ENCODE measurements around the gene ZDBF2. TPM values are rescaled to one million over a fixed set of nuclear protein-coding genes. Genes with fewer than 3 reads are reported as not detected.

Gene ZDBF2
- polyA plus RNA-seq, 1 donor (not counting 4 experiments of a cell fraction or from before 2014, with no cell fraction given): 4.1 TPM

DNA sequence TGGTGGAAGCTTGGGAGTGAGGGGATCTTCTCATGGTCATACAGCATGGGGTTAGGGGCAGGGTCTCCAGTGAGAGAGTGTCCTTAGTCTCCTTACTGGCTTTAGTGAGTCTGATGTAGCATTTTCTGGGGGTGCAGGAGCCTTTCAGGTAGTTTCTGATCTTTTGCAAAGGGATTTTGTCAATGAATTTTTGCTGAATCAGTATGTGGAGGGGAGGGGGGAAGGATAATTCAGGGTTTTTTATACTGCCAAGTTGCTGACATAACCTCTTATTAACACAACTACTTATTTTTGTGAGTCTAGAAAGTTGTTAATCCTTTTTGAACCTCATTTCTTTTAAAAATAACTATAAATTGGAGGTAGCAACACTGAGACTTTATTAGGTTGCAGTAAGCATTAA lies 35.3 kb upstream of the ZDBF2 start:
- no peaks in the 10 kb centered on the region for H3K27me3 ChIP-seq (ENCODE audit: control insufficient read depth, extremely low read depth, insufficient read depth, low read length)
- no peak for DNase-seq (ENCODE audit: low read depth, low spot score)
- dilution Hi-C loops (cut with MboI; ENCODE audit: extremely low pct_ligation_motif_present, low sequenced_read_pairs): no loop called here
- no peak overlapping the region for H3K4me2 ChIP-seq (ENCODE audit: control insufficient read depth, extremely low read depth, insufficient read depth, low read depth, low read length)
- no peak overlapping the region for H2AFZ ChIP-seq (ENCODE audit: control insufficient read depth, low read length)
- H3K27ac ChIP-seq (ENCODE audit: control insufficient read depth, insufficient read depth, low read length): no peak overlapping the region
- no peaks in the 10 kb centered on the region for H3K36me3 ChIP-seq (ENCODE audit: control insufficient read depth in 2 of 2, extremely low read depth in 1 of 2, insufficient read depth in 2 of 2, low read length in 2 of 2)
- no peaks in the 10 kb centered on the region for H3K9me3 ChIP-seq (ENCODE audit: control insufficient read depth, low read depth, low read length)
- no peak overlapping the region for H3K9ac ChIP-seq (ENCODE audit: control insufficient read depth, extremely low read depth, insufficient read depth, low read length)
- no peaks in the 10 kb centered on the region for H4K20me1 ChIP-seq (ENCODE audit: control insufficient read depth, extremely low read depth, insufficient read depth, low read length)
- TF ChIP-seq EZH2 (IDR thresholded peaks at IDR 0.05; ENCODE audit: low read length): no peak
- no peak overlapping the region for H3K4me3 ChIP-seq (ENCODE audit: control insufficient read depth in 2 of 3, extremely low read depth in 1 of 3, insufficient read depth in 2 of 3, low read depth in 1 of 3, low read length in 3 of 3)
- H3K79me2 ChIP-seq (ENCODE audit: control insufficient read depth, insufficient read depth, low read length): no peaks in the 10 kb centered on the region
- H3K9me1 ChIP-seq (ENCODE audit: control insufficient read depth, extremely low read depth, insufficient read depth, low read length): no peaks in the 10 kb centered on the region
- FAIRE-seq: no peak
- no peaks in the 10 kb centered on the region for H3K4me1 ChIP-seq (ENCODE audit: control insufficient read depth, extremely low read depth, insufficient read depth, low read length)

DNA sequence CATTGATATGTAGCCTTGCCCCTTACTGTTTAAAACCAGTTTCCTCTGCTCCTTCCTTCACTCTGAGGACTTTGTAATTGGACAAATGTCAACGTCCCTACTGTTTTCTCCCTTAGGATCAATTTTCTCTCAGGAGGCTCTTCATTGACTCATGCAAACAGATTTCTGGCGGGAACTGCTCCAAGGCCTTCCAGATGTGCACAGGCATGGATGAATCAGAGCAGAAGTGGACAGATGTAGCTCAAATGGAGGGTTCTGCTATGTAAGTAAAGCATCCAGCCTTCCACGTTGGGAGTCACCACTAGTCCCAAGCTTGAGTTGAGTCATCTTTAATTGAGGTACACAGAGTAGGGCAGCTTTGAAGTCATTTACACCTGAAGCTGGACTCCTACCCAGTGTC lies 34.1 kb upstream of the ZDBF2 start:
- no peaks in the 10 kb centered on the region for H3K9me1 ChIP-seq (ENCODE audit: control insufficient read depth, extremely low read depth, insufficient read depth, low read length)
- no peaks in the 10 kb centered on the region for H4K20me1 ChIP-seq (ENCODE audit: control insufficient read depth, extremely low read depth, insufficient read depth, low read length)
- H3K4me2 ChIP-seq (ENCODE audit: control insufficient read depth, extremely low read depth, insufficient read depth, low read depth, low read length): no peak overlapping the region
- DNase-seq (ENCODE audit: low read depth, low spot score) (no peak), FAIRE-seq (no peak)
- no peak overlapping the region for H3K27ac ChIP-seq (ENCODE audit: control insufficient read depth, insufficient read depth, low read length)
- no peaks in the 10 kb centered on the region for H3K27me3 ChIP-seq (ENCODE audit: control insufficient read depth, extremely low read depth, insufficient read depth, low read length)
- no peaks in the 10 kb centered on the region for H3K36me3 ChIP-seq (ENCODE audit: control insufficient read depth in 2 of 2, extremely low read depth in 1 of 2, insufficient read depth in 2 of 2, low read length in 2 of 2)
- no peak overlapping the region for H2AFZ ChIP-seq (ENCODE audit: control insufficient read depth, low read length)
- dilution Hi-C loops (cut with MboI; ENCODE audit: extremely low pct_ligation_motif_present, low sequenced_read_pairs): no loop called here
- no peak overlapping the region for H3K4me3 ChIP-seq (ENCODE audit: control insufficient read depth in 2 of 3, extremely low read depth in 1 of 3, insufficient read depth in 2 of 3, low read depth in 1 of 3, low read length in 3 of 3)
- H3K4me1 ChIP-seq (ENCODE audit: control insufficient read depth, extremely low read depth, insufficient read depth, low read length): no peaks in the 10 kb centered on the region
- TF ChIP-seq, protein P1, sequence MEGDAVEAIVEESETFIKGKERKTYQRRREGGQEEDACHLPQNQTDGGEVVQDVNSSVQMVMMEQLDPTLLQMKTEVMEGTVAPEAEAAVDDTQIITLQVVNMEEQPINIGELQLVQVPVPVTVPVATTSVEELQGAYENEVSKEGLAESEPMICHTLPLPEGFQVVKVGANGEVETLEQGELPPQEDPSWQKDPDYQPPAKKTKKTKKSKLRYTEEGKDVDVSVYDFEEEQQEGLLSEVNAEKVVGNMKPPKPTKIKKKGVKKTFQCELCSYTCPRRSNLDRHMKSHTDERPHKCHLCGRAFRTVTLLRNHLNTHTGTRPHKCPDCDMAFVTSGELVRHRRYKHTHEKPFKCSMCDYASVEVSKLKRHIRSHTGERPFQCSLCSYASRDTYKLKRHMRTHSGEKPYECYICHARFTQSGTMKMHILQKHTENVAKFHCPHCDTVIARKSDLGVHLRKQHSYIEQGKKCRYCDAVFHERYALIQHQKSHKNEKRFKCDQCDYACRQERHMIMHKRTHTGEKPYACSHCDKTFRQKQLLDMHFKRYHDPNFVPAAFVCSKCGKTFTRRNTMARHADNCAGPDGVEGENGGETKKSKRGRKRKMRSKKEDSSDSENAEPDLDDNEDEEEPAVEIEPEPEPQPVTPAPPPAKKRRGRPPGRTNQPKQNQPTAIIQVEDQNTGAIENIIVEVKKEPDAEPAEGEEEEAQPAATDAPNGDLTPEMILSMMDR (optimal IDR thresholded peaks at IDR 0.05 in 1 of 3, IDR thresholded peaks at IDR 0.05 in 1 of 3, conservative IDR thresholded peaks at IDR 0.05 in 1 of 3; ENCODE audit: extremely low read depth in 1 of 3, insufficient read depth in 2 of 3, low read length in 3 of 3): no peak
- TF ChIP-seq EZH2 (IDR thresholded peaks at IDR 0.05; ENCODE audit: low read length): no peak
- H3K9me3 ChIP-seq (ENCODE audit: control insufficient read depth, low read depth, low read length): no peaks in the 10 kb centered on the region
- no peak overlapping the region for H3K9ac ChIP-seq (ENCODE audit: control insufficient read depth, extremely low read depth, insufficient read depth, low read length)
- H3K79me2 ChIP-seq (ENCODE audit: control insufficient read depth, insufficient read depth, low read length): no peaks in the 10 kb centered on the region

DNA sequence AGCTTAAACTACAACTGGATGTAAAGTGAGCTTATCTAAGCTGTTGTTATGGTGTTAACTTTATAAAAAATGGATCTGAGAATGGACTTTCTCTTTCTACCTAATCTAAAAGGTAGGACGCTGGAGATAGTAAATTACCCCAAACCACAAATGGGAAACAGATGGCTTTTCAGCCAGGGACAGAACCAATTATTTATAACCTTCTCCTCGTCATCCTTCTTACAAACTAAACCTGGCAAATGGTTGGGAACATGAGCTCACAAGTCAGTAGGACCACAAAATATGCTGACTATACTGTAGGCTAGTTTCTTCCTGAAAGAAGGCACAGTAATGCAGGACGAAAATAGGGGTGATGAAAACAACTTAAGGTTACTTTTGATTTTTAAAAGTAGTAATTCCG lies 32.7 kb upstream of the ZDBF2 start:
- Histone ChIP-seq H4K20me1 (ENCODE audit: control insufficient read depth, extremely low read depth, insufficient read depth, low read length) (no peaks in the 10 kb centered on the region), H3K9me3 (ENCODE audit: control insufficient read depth, low read depth, low read length) (no peaks in the 10 kb centered on the region), H3K4me2 (ENCODE audit: control insufficient read depth, extremely low read depth, insufficient read depth, low read depth, low read length) (no peak overlapping the region), H3K4me3 (ENCODE audit: control insufficient read depth in 2 of 3, extremely low read depth in 1 of 3, insufficient read depth in 2 of 3, low read depth in 1 of 3, low read length in 3 of 3) (no peak overlapping the region), H3K4me1 (ENCODE audit: control insufficient read depth, extremely low read depth, insufficient read depth, low read length) (no peaks in the 10 kb centered on the region), H3K9me1 (ENCODE audit: control insufficient read depth, extremely low read depth, insufficient read depth, low read length) (no peaks in the 10 kb centered on the region), H3K27ac (ENCODE audit: control insufficient read depth, insufficient read depth, low read length) (no peak overlapping the region), H3K79me2 (ENCODE audit: control insufficient read depth, insufficient read depth, low read length) (no peaks in the 10 kb centered on the region), H2AFZ (ENCODE audit: control insufficient read depth, low read length) (no peak overlapping the region), H3K36me3 (ENCODE audit: control insufficient read depth in 2 of 2, extremely low read depth in 1 of 2, insufficient read depth in 2 of 2, low read length in 2 of 2) (no peaks in the 10 kb centered on the region), H3K27me3 (ENCODE audit: control insufficient read depth, extremely low read depth, insufficient read depth, low read length) (no peaks in the 10 kb centered on the region), H3K9ac (ENCODE audit: control insufficient read depth, extremely low read depth, insufficient read depth, low read length) (no peak overlapping the region)
- dilution Hi-C loops (cut with MboI; ENCODE audit: extremely low pct_ligation_motif_present, low sequenced_read_pairs): no loop called here
- FAIRE-seq: no peak
- TF ChIP-seq, protein P1 (optimal IDR thresholded peaks at IDR 0.05 in 1 of 3, IDR thresholded peaks at IDR 0.05 in 1 of 3, conservative IDR thresholded peaks at IDR 0.05 in 1 of 3; ENCODE audit: extremely low read depth in 1 of 3, insufficient read depth in 2 of 3, low read length in 3 of 3): no peak
- no peak for TF ChIP-seq EZH2 (IDR thresholded peaks at IDR 0.05; ENCODE audit: low read length)
- no peak for DNase-seq (ENCODE audit: low read depth, low spot score)

Data from keratinocyte (primary cell).